ENCODE measurements around the gene TNFRSF9.

The TNFRSF9 gene

GRCh38 chr1:7896994-7897393 is 43.6 kb downstream of the TNFRSF9 start:
- no peak overlapping the region for H3K4me3 ChIP-seq (ENCODE audit: low read depth, low read length)
- no peak for DNase-seq (ENCODE audit: low read depth)
- TF ChIP-seq MYC (IDR thresholded peaks at IDR 0.05; ENCODE audit: low read depth, low read length) (no peak), POLR2A (IDR thresholded peaks at IDR 0.05; ENCODE audit: extremely low read depth, insufficient read length) (no peak), CTCF (IDR thresholded peaks at IDR 0.05; ENCODE audit: low read depth, low read length) (no peak), MAX (IDR thresholded peaks at IDR 0.05; ENCODE audit: low read depth, low read length) (no peak)

GRCh38 chr1:7893529-7894180 is 47.0 kb downstream of the TNFRSF9 start:
- TF ChIP-seq POLR2A (IDR thresholded peaks at IDR 0.05; ENCODE audit: extremely low read depth, insufficient read length) (no peak), MYC (IDR thresholded peaks at IDR 0.05; ENCODE audit: low read depth, low read length) (no peak), CTCF (IDR thresholded peaks at IDR 0.05; ENCODE audit: low read depth, low read length) (no peak), MAX (IDR thresholded peaks at IDR 0.05; ENCODE audit: low read depth, low read length) (no peak)
- no peak for DNase-seq (ENCODE audit: low read depth)
- no peak overlapping the region for H3K4me3 ChIP-seq (ENCODE audit: low read depth, low read length)

GRCh38 chr1:7891804-7892203 is 48.8 kb downstream of the TNFRSF9 start:
- no peak overlapping the region for H3K4me3 ChIP-seq (ENCODE audit: low read depth, low read length)
- no peak for TF ChIP-seq POLR2A (IDR thresholded peaks at IDR 0.05; ENCODE audit: extremely low read depth, insufficient read length)
- TF ChIP-seq CTCF (IDR thresholded peaks at IDR 0.05; ENCODE audit: low read depth, low read length), result no peak
- no peak for TF ChIP-seq MYC (IDR thresholded peaks at IDR 0.05; ENCODE audit: low read depth, low read length)
- no peak for TF ChIP-seq MAX (IDR thresholded peaks at IDR 0.05; ENCODE audit: low read depth, low read length)
- DNase-seq (ENCODE audit: low read depth), result no peak

- TF ChIP-seq CTCF (IDR thresholded peaks at IDR 0.05; ENCODE audit: low read depth, low read length) (no peak), POLR2A (IDR thresholded peaks at IDR 0.05; ENCODE audit: extremely low read depth, insufficient read length) (no peak), MYC (IDR thresholded peaks at IDR 0.05; ENCODE audit: low read depth, low read length) (no peak), MAX (IDR thresholded peaks at IDR 0.05; ENCODE audit: low read depth, low read length) (no peak)
- no peak for DNase-seq (ENCODE audit: low read depth)
- H3K4me3 ChIP-seq (ENCODE audit: low read depth, low read length), result no peak overlapping the region
Observed at GRCh38 chr1:7890853-7891252, 49.8 kb downstream of the TNFRSF9 start.

GRCh38 chr1:7888248-7889081 is 52.2 kb downstream of the TNFRSF9 start:
- no peak for TF ChIP-seq MAX (IDR thresholded peaks at IDR 0.05; ENCODE audit: low read depth, low read length)
- TF ChIP-seq MYC (IDR thresholded peaks at IDR 0.05; ENCODE audit: low read depth, low read length), result no peak
- TF ChIP-seq POLR2A (IDR thresholded peaks at IDR 0.05; ENCODE audit: extremely low read depth, insufficient read length), result no peak
- no peak for TF ChIP-seq CTCF (IDR thresholded peaks at IDR 0.05; ENCODE audit: low read depth, low read length)
- DNase-seq (ENCODE audit: low read depth), result no peak
- H3K4me3 ChIP-seq (ENCODE audit: low read depth, low read length), result no peak overlapping the region

Data from NB4 (cell line).